Measurements from ENCODE around the gene CMTM1.

- TF ChIP-seq CTCF (IDR thresholded peaks at IDR 0.05) (no peak), POLR2A (IDR thresholded peaks at IDR 0.05) (no peak)
Measured at GRCh38 chr16:66568355-66568754, 2.1 kb downstream of the CMTM1 start.
